Tibial nerve (tissue), 4 donors: ENCODE measurements around the gene RETREG1.
A peak's percentile ranks its signal among the peaks of the same experiment; 100 is the strongest.

Experiments
- EP300 ChIP-seq, 2 donors: sonication (generic); formaldehyde crosslinking; IDR thresholded peaks; one replicate each; pipeline ENCODE4 v1.6.1; 2017; ENCODE audit warnings: antibody characterized with exemption in 2 of 2, mild to moderate bottlenecking in 1 of 2
- POLR2A ChIP-seq, 2 donors: fragments of 450-650 bp; IDR thresholded peaks; one replicate each; pipeline ENCODE4 v1.6.1; 2017; ENCODE audit warnings: antibody characterized with exemption in 2 of 2, mild to moderate bottlenecking in 2 of 2, moderate library complexity in 2 of 2
- TF ChIP-seq, protein P1 (sequence below), 5 experiments: fragments of 200-600 bp in 3 of 5; fragments of 450-650 bp in 2 of 5; sonication (generic) in 3 of 5; IDR thresholded peaks; one replicate each; pipeline ENCODE4 v1.5.1; 2016 to 2019; ENCODE audit warnings: antibody characterized with exemption in 5 of 5, mild to moderate bottlenecking in 3 of 5, moderate library complexity in 2 of 5

DNA sequence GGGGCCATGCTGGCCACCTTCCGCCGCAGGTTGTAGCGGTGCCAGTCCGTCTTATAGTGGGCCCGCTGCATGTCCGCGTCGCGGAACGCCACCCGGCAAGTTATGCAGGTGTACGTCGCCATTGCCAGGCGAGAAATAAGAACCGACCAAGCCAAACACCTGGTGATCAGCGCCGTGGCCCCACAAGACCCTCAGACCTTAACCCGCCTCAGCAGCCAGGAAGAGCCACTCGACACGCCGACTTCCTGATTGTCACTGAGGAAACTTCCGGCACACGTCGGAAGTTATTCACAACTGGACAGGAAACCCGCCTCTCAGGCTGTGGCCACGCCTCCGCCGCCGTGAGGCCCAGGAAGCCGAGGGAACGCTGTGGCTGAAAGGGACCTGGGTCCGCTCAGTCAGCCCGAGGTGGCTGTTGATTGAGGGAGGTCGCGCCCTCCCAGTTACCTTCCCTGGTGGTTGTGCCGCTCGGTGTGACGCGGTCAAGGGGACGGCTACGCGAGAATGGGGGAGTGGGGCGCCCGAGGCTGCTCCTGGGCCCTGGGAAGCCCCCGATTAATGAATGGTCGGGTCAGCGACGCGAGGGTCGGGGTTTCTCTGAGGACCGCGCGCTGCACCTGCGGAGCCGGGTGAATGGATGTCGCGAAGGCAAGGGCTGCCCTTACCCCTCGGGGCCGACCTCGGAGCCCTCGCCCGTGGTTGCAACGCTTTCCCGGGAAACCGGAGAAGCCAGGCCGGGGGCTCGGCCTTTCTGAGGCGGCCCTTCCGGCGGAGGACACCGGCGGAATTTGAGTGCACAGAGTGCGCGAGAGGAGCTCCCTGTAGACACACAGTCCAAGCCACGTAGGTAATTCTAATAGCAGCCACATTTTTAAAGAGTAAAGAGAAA lies 151.0 kb downstream of the RETREG1 start, which contains the start of gene ZNF622:
- TF ChIP-seq, protein P1, sequence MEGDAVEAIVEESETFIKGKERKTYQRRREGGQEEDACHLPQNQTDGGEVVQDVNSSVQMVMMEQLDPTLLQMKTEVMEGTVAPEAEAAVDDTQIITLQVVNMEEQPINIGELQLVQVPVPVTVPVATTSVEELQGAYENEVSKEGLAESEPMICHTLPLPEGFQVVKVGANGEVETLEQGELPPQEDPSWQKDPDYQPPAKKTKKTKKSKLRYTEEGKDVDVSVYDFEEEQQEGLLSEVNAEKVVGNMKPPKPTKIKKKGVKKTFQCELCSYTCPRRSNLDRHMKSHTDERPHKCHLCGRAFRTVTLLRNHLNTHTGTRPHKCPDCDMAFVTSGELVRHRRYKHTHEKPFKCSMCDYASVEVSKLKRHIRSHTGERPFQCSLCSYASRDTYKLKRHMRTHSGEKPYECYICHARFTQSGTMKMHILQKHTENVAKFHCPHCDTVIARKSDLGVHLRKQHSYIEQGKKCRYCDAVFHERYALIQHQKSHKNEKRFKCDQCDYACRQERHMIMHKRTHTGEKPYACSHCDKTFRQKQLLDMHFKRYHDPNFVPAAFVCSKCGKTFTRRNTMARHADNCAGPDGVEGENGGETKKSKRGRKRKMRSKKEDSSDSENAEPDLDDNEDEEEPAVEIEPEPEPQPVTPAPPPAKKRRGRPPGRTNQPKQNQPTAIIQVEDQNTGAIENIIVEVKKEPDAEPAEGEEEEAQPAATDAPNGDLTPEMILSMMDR (IDR thresholded peaks at IDR 0.05) = no peak
- TF ChIP-seq POLR2A (IDR thresholded peaks at IDR 0.05) (peak; percentile 68 to 75), EP300 (IDR thresholded peaks at IDR 0.05) (peak in 1 of 2 donors; percentile 92)
